Fibroblast of peridontal ligament (primary cell): ENCODE measurements around the gene CAPN9.

Experiments used
- DNase-seq: peaks from one replicate; pipeline ENCODE4 v3.0.0-alpha.2; 2010; ENCODE audit errors: extremely low read depth

CAPN9 gene

DNA sequence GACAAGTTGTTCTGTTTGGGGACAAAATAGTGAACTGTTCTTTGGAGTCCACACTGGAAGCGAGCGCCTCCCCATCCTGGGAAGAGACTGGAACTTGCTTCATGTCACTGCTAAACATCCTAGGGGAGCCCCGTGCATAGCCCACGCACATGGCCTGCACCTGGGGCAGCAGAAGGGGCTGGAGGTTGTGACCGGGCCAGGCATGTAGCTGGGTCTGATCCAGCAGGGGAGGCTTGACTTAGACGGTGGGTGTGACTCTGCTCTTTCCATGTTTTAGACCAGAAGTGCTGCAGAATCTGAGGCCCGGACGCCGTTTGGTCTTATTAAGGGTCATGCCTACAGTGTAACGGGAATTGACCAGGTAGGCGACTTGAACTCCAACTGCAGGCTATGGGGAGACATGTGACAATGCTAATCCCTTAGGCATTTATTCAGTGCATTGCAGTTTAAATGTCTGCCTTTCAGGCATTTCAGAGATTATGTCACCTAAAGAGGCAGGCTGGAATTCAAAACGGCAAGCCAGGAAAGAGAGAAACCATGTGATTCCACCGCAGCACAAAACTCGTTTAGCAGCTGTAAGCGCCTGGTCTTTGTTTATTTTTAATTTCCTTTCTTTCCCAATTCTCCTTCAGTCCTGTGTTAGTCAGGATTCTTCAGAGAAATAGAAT, 21.8 kb downstream of the CAPN9 start:
- peak; percentile 79 for DNase-seq

DNA sequence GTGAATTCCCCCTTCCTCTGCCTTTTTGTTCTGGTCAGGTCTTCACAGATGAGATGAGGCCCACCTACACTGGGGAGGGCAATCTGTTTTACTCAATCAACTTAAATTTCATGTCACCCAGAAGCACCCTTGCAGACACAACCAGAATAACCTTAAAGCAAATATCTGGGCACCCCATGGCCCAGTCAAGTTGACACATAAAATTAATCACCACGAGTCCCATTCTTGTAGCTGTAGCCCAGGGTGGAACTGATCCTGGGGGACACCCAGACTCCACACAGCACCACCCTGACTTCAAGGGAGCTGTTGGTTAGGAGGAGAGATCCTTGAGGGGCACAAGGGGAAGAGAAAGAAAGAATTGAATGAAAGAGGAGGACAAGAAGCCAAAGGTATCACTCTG, 23.1 kb downstream of the CAPN9 start:
- DNase-seq: no peak

DNA sequence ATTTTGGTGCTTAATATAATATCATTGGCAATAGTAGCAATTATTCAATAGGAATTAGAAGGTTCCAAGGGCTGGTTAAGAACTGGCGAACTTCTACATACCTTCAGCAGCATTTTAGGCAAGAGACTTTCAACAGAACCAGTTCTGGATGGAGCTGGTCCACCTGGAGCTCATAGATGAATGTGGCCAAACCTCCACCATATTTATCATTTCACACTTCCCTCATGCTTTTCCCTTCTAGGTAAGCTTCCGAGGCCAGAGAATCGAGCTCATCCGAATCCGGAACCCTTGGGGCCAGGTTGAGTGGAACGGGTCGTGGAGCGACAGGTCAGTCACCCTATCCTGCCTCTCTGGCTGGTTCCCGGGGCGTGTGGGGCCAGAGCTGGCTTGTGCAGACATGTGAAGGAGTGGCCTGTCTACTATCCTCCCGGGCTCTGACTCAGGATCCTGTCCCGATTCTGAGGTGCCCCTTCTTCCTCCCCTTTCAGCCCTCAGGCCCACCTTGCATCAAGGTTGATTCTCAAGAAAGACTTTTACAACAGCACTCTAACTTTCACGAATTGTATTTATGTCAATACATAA, 24.7 kb downstream of the CAPN9 start:
- no peak for DNase-seq

DNA sequence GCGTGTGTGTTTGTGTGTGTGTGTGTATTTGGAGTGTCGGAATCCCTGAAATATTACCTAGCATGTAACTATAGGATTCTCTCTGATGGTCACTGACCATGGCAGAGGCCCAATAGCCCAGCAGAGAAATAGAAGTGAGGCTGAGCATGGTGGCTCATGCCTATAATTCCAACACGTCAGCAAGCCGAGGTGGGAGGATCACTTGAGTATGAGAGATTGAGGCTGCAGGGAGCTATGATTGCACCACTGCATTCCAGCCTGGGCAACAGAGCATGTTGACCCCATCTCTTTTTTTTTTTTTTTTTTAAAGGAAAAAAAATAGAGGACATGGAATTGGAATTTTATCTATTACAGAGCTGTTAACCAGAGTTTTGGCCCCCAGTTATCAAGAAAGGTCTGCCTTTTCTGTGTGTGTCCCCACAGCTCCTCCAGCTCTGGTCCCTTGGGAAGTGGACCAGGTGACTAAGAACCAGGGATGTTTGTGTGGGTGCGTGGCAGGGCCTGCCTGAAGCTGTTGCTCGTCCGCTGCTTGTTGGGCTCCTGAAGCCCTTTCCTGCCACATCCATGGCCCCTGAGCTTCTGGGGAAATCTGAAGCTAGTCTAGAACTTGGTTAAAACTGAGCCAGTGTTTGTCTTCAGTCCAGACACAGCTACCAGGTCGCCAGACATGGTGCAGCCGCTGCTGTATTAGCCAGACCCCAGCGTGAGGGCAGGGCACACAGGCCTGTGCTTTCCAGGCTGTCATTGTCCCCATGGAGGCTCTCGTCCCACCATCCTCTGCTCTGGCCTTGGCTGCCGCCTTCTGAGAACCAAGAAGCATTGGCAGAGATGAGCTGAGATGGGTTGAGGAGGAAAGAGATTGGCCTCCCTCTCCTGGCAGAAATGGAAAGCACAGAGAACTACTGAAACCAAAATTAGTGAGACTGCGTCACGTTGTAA, 25.5 kb downstream of the CAPN9 start:
- DNase-seq: peak; percentile 82

DNA sequence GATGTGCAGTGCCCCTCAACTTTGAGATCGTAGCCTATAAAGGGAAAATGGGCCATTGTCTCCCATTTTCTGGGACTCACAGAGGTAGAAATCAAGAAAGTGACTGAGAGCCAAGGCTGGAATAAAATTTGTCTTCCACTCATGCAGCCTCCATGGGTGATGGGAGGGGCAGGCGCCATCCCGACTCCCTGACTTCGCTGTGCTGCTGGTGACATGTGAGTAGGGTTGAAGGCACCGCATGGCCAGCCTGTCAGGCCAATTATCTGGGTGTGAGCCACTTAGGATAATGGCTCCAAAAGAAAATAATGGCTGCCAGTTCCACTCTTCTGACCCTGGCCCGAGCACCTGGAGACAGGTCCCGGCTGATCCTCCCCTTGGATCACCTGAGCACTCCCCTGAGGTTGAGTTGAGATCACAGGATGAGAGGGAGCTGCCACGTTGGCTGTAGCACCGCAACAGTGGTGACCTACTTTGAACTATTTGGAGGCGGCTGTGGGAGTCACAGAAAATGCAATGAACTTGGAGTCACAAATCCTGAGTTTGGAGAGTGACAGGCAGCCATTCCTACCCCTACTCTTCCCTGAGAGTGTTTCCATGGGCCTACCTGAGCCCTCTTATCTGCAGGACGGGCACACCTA, 26.3 kb downstream of the CAPN9 start:
- no peak for DNase-seq

DNA sequence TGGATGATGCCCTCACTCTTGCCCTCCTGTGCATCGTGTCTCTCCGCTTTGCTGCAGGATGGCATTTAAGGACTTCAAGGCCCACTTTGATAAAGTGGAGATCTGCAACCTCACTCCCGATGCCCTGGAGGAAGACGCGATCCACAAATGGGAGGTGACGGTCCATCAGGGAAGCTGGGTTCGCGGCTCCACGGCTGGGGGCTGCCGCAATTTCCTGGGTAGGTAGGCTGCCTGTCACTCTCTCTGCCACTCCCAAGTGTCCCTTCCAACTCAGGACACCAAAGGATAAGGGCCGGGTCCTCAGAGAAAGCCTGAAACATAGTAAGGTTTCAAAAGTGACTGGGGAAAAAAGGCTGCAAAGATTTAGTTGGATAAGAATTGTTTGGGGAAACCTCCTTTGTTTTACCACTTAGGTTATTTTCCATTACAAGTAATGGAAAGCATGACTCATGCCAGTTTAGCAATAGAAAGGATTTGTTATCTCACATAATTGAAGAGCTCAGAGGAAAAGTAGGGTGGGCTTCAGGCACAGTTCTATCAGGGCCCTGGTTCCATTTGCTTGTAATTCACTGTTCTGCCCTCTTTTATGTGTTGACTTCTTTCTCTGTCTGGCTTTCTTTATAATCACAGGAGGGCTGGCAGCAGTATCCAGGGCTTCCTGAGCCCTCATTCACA, 31.9 kb downstream of the CAPN9 start:
- peak; percentile 37 for DNase-seq

DNA sequence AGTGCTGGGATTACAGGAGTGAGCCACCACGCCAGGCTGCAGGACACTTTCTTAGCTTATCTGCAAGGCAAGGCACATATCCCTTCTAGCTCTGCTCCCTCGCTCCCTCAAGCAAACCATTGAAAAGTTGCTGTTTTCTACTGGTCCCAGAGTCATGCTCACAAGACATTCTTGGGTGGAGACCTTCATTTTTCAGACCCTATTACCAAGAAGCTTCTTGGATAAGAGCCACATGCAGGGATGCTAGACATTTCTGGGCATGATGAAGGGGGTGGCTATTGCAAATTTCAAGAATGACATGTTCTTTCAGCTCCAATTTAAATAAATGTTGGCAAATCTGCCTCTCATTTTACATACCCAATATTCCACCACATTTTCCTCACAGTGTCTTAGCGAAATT, 33.9 kb downstream of the CAPN9 start:
- DNase-seq: no peak

DNA sequence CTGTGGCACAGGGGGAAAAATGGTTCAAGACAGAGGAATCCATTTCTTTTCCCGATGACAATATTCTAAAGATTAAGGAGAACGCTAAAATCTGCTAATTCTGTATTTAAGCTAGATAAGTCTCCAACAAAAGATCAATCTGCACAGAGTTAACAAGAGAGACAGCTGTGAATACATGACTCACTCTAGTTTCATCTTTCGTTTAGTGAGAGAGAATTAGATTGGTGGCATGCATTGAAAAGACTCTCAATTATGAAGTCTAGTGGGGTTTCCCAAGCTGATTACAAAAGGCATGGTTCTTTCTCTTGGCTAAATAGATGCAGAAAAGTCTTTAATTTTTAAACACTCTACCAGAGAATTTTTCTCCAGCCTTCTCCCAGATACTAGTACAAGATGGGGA, 34.4 kb downstream of the CAPN9 start:
- peak; percentile 21 for DNase-seq

DNA sequence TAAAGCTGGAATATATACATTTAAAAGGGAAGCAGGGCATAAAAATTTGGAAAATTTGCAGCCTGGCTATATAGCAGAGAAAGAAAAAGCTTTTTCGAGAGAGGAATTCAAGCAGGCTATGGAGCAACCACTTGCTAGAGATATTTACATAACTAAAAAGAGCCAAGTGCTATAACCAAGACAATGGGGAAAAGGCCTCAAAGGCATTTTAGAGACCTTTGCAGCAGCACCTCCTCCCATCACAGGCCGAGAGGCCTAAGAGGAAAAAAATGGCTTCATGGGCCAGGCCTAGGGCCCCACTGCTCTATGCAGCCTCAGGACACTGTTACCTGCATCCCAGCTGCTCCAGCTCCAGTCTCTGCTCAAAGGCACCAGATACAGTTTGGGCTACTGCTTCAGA, 37.0 kb downstream of the CAPN9 start:
- DNase-seq: no peak

DNA sequence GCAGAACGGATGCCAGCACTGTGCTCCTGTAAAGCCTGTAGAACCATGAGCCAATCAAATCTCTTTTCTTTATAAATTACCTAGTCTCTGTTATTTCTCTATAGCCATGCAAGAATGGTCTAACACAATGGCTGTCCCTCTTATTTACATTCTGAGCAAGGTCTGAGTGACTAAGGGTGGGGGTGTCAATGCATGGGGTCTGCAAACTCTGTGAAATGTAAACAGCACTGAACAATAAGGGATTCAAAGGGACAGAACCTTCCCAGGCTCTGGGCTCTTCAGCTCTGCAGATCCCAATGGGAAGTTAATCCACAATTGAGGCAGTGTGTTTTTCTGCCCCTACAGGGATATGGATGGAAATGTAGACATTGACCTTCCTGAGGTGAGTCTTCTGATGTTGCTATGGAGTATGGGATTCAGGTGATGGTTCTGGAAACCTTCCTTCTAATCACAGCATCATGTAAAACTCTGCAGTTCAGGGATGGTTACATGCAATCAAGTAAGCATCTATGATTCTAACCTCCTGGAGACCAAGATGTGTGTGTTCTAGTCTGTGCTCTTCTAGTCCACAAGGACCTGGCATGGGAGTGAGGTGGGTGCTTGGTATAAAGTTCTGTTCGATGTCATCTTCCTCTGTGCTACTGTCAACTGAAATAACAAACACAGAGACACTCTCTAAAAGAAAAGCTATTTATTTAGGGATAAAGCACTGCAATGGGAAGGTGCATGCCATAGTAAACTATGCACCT, 38.6 kb downstream of the CAPN9 start:
- no peak for DNase-seq

DNA sequence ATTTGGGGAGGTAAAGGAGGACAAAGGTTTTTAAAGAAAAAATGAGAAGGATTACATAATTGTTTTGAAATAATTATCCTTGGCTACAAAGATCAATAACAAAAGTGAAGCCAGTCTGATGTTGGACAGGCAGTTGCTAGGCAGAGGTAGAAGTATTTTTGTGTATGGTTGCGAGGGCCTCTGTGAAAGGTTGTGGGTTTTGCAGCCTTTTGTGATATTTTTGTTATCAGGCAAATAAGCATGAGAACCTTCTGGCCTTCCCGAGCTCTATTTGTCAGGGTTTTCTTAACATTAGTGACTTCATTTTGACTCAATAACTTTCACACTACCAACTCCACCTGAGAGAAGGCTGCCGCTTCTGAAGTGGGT, 39.2 kb downstream of the CAPN9 start:
- DNase-seq: no peak

DNA sequence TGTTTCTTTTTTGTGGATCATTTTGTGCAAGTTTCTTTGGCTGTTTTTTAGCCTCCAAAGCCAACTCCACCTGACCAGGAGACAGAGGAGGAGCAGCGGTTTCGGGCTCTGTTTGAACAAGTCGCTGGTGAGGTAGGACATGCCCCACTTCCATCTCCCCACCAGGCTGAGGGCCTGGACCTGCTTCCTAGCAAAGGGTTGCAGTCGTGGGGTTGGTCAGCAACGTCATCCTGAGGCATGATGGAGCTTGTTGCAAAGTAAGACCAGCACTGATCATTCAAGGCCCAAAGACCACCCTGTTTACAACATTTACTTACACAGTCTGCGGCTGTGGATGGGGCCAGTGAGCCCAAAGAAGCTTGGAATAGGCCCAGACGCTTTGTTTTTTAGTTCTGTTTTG, 40.3 kb downstream of the CAPN9 start:
- DNase-seq: no peak

DNA sequence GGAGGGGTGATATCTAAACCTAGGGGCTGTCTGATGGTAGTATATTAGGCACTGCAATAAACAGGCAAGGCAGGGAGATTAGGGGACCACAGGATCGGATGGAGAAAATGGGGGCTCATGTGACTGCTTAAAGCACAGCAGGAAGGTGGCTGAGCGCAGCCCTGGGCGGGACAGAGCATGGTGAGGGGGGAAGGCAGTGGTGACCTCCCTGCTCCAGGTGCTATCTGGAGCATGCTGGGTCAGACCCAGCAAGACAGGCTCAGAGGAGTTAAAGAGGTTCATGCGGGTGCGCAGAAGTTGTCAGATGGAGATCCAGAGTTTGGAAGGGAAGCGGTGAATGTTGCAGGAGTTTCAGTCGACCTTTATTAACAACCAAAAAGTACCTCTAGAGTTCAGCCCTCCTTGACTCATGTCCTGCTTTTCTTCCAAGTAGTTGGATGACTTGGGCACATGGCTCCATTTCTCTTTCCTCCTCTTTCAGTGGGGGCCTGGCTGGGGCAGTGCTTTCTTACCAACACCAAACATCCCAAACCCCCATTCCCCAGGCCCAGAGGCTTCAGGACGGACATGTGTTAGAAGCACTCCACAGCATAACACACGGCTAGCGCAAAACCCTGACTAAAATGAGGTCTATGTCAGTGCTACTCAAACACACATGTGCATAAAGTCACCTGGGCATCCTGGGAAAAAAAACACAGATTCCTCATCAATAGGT, 41.5 kb downstream of the CAPN9 start:
- DNase-seq: no peak

DNA sequence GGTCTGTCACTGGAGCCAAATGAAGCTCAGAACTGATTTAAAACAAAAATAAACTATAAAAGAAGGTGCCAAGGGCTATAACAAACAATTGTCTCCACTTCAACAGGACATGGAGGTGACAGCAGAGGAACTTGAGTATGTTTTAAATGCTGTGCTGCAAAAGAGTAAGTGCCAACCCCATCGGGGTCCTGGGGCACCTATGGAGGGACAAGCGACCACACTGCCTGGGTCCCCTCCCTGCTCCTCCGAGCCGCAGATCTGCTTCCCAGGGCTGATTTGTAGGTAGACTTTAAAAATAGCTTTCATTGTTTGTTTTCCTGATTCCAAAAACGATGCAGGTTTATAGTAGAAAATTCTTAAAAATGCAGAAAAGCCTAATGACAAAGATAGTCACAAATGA, 42.8 kb downstream of the CAPN9 start:
- no peak for DNase-seq

DNA sequence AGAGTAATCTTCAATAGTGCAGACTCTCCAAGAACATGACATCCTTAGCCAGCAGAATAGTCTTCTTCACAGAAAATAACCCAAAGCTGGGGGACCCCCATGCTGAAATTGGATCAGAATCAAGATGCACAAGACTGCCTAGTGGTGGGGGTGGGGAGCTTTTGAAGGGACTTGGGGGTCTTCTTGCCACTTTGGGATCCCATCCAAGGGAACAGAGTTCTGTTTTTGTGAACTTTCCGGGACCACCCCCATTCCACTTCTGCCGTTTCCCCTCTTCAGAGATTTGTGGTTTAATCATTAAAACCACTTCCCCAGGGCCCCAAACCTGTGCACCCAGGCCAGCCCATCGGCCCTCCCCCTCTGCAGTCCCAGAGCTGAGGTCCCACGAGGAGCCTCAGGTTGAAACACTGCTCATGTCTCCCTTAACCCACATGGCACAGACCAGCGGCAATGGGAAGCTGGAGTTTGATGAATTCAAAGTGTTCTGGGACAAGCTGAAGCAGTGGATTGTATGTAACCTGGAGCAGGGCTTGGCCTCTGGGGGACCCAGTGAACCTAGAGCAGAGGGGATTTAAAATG, 44.9 kb downstream of the CAPN9 start:
- DNase-seq: no peak

DNA sequence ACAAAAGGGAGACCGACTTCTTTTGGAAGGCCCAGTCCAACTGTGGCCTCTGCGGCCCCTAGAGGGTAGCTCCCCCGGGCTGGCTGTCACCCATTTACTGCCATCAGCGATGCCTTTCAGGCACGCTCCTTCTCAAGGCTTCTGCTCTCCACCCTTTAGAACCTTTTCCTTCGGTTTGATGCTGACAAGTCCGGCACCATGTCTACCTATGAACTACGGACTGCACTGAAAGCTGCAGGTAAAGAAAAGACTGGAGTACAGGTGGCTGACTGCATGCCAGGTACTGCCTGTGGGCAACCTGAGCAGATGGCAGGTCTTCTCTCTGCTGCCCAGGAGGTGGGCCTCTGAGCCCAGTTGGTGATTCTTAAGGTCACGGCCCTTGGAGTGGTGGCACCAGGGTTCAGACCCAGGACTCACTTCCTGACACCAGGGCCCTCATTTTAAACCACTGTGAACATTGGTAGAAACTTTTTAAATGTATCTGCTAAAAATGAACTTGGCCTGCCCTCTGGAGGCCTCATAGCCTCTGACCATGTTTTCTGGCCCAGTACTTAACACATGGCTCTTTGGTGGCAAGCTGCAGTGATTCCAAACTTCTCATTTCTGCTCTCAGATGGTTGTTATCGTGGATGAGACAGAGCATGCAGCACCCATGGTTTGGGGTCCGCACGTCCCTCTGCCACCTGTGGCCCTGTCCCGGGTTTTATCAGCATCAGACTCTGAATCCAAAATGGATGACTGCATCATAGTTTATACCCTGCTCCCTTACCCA, 45.7 kb downstream of the CAPN9 start:
- no peak for DNase-seq

DNA sequence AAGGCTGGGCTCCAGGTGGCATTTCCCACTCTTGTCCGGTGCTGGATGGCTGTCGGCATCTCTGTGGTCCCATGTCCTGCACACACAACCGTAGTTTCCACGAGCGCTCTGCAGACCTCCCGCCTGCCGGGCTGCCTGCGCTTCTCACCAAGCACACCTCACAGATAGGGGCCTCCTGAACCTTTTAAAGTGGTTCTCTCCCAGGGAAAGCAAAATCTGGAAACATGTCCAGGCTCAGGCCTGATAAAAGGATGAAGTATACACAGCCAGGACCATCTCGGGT, 46.2 kb downstream of the CAPN9 start:
- no peak for DNase-seq

DNA sequence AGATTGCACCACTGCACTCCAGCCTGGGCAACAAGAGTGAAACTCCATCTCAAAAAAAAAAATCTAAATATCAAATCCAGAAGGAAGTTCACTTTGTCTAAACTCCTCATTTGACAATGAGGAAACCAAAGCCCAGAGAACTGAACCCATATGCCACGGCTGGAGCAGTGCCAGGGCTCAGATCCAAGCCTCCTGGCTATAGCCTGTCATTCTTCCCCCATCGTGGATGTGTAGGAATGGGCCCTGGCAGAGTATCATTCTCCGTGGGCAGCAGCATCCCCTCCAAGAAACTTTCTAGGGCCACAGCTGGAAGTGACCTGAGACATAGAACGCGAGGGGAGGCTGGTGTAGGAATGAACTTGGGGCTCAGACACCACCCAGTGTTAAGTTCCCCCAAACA, 47.2 kb downstream of the CAPN9 start:
- DNase-seq: peak; percentile 52

DNA sequence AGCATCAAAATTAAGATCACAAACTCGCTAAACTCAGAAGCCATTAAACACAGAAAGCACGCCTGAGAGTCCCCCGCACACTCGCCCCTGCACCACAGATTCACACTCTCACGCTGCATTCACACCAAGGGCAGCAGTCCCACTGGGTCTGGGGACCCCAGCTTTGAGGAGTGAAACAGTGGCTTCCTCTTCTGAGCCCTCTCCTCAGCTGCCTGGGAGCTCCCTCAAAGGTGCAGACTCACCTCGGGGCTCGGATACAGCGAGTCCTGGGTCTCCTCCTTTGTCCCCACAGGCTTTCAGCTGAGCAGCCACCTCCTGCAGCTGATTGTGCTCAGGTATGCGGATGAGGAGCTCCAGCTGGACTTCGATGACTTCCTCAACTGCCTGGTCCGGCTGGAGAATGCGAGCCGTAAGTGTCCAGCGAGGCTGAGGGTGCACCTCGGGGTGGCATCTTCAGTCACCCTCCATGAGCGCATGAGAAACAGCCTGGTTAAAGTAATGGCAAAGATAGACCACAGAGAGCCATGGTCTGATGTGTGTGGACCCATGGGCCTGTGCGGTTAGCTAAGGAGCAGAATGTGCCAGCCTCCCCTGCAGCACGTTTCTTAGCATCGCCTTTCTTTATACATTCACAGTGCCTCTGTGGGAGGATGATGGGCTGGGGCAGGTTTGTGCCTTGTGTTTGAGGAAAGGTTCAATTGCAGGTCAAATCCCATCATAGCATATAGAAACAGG, 47.9 kb downstream of the CAPN9 start:
- DNase-seq: no peak
